Kidney (tissue), 14 donors: ENCODE measurements around the gene MYH7B. TPM values are rescaled to one million over a fixed set of nuclear protein-coding genes. Genes with fewer than 3 reads are reported as not detected.

ENCODE experiments used
- DNase-seq, 5 donors: peaks; one replicate each; pipeline ENCODE4 v3.0.0-alpha.2; 2013 to 2020
- FAIRE-seq: peaks from 2 replicates; lab custom pipeline; 2012; peaks lifted over from hg19 to GRCh38; lab: Jason Lieb, UNC
- H3K27ac ChIP-seq, 2 donors: one replicate each; pipeline ENCODE4 v1.7.0; 2013; ENCODE audit warnings: low read depth in 2 of 2, low read length in 2 of 2, inconsistent platforms in 1 of 2
- H3K27me3 ChIP-seq: one replicate; pipeline ENCODE4 v1.7.1; 2013; ENCODE audit warnings: low read length, inconsistent platforms; ENCODE audit not compliant: control insufficient read depth, insufficient read depth
- H3K36me3 ChIP-seq, 3 donors: one replicate each; pipeline versions ENCODE4 v1.7.0 to v1.7.1; 2013; ENCODE audit warnings: low read length in 3 of 3, control low read depth in 1 of 3, inconsistent platforms in 1 of 3; ENCODE audit not compliant: insufficient read depth in 3 of 3, control insufficient read depth in 2 of 3
- H3K4me1 ChIP-seq, 3 donors: one replicate each; pipeline versions ENCODE4 v1.7.0 to v1.7.1; 2013; ENCODE audit warnings: low read length in 3 of 3, inconsistent platforms in 1 of 3, low read depth in 1 of 3; ENCODE audit not compliant: control insufficient read depth in 2 of 3, insufficient read depth in 2 of 3
- H3K4me3 ChIP-seq, 3 donors: one replicate each; pipeline versions ENCODE4 v1.7.0 to v1.8.1; 2013; ENCODE audit warnings: low read length in 3 of 3, control low read depth in 1 of 3, inconsistent platforms in 1 of 3
- H3K9ac ChIP-seq, 3 donors: one replicate each; pipeline versions ENCODE4 v1.7.0 to v1.7.1; 2013; ENCODE audit warnings: low read length in 3 of 3, control low read depth in 1 of 3, inconsistent platforms in 1 of 3
- H3K9me3 ChIP-seq, 3 donors: one replicate each; pipeline versions ENCODE4 v1.7.0 to v1.7.1; 2013; ENCODE audit warnings: low read length in 3 of 3, control low read depth in 1 of 3, inconsistent platforms in 1 of 3; ENCODE audit not compliant: control insufficient read depth in 2 of 3, insufficient read depth in 1 of 3
- intact Hi-C: fragments of 100-400 bp; cut with DNase I; formaldehyde crosslinking; loops from one replicate; pipeline ENCODE4 v1.11.1; 2022
- polyA plus RNA-seq: library from polyadenylated mRNA; stranded (reverse); fragments of 350-450 nt; fragmentation: Illumina TruSeq; extraction: RNeasy Lipid Tissue Mini Kit (QIAGEN cat#74804); gene quantifications from one replicate; pipeline ENCODE4 v1.2.3, GENCODE V29; 2014; ENCODE audit warnings: low read depth, low replicate concordance; ENCODE audit not compliant: insufficient read depth
- total RNA-seq: library from RNA; stranded (reverse); fragmentation: NEBNext Ultra II Directional; extraction: Animal tissue kit (Norgen Biotek cat#: 25700); gene quantifications from one replicate; pipeline ENCODE4 v1.2.1, GENCODE V29; 2021
- TF ChIP-seq, protein P1 (sequence below): IDR thresholded peaks from 3 replicates; pipeline ENCODE4 v1.5.1; 2012; ENCODE audit warnings: mild to moderate bottlenecking, moderate library complexity, borderline replicate concordance; ENCODE audit not compliant: insufficient read depth; ENCODE audit errors: extremely low read depth
- donor health status: control.
- donor health status: control.
- donor health status: control.
- donor health status: control.
- donor health status: control.
- donor health status: DM: yes; HTN: yes; CAD: no.
- donor health status: Normal renal cell carcinoma (clear cell type).

MYH7B gene
- total and polyA plus RNA-seq, 2 donors from 2014 or later = 0.76 to 3.7 TPM

DNA sequence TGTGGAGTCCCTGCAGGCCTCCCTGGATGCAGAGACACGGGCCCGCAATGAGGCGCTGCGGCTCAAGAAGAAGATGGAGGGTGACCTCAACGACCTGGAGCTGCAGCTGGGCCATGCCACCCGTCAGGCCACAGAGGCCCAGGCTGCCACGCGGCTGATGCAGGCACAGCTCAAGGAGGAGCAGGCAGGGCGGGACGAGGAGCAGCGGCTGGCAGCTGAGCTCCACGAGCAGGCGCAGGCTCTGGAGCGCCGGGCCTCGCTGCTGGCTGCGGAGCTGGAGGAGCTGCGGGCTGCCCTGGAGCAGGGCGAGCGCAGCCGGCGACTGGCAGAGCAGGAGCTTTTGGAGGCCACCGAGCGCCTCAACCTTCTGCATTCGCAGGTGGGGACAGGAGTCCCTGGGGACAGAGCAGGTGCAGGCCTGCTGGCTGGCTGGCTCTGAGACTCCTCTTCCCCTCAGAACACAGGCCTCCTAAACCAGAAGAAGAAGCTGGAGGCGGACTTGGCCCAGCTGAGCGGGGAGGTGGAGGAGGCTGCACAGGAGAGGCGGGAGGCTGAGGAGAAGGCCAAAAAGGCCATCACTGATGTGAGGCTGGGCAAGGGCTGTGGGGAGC, 44.7 kb downstream of the MYH7B start:
- H3K4me1 ChIP-seq = peaks cover 0 to 3% (median 0%) of the 10 kb centered on the region in 3 donors
- no peak overlapping the region for H3K27ac ChIP-seq
- FAIRE-seq (no peak), DNase-seq (peak in 1 of 5 donors; percentile 67)
- intact Hi-C loops = no loop called here
- TF ChIP-seq, protein P1, sequence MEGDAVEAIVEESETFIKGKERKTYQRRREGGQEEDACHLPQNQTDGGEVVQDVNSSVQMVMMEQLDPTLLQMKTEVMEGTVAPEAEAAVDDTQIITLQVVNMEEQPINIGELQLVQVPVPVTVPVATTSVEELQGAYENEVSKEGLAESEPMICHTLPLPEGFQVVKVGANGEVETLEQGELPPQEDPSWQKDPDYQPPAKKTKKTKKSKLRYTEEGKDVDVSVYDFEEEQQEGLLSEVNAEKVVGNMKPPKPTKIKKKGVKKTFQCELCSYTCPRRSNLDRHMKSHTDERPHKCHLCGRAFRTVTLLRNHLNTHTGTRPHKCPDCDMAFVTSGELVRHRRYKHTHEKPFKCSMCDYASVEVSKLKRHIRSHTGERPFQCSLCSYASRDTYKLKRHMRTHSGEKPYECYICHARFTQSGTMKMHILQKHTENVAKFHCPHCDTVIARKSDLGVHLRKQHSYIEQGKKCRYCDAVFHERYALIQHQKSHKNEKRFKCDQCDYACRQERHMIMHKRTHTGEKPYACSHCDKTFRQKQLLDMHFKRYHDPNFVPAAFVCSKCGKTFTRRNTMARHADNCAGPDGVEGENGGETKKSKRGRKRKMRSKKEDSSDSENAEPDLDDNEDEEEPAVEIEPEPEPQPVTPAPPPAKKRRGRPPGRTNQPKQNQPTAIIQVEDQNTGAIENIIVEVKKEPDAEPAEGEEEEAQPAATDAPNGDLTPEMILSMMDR = no peak
- H3K4me3 ChIP-seq = no peak overlapping the region
- peaks cover 0 to 44% (median 33%) of the 10 kb centered on the region in 3 donors for H3K36me3 ChIP-seq
- H3K27me3 ChIP-seq = no peaks in the 10 kb centered on the region
- no peak overlapping the region for H3K9ac ChIP-seq
- H3K9me3 ChIP-seq = no peaks in the 10 kb centered on the region

- TF ChIP-seq, protein P1 = no peak
- intact Hi-C loops = no loop called here
Observed at GRCh38 chr20:35000922-35001595, 45.4 kb downstream of the MYH7B start.

GRCh38 chr20:35001596-35002362, 46.1 kb downstream of the MYH7B start:
- FAIRE-seq (no peak), DNase-seq (peak in 1 of 5 donors; percentile 59)
- Histone ChIP-seq H3K9me3 (no peaks in the 10 kb centered on the region), H3K4me3 (no peak overlapping the region), H3K4me1 (no peaks in the 10 kb centered on the region), H3K36me3 (peaks cover 0 to 49% (median 38%) of the 10 kb centered on the region in 3 donors), H3K9ac (no peak overlapping the region), H3K27ac (no peak overlapping the region), H3K27me3 (no peaks in the 10 kb centered on the region)
- TF ChIP-seq, protein P1 = no peak
- intact Hi-C loops = no loop called here

More at GRCh38 chr20:35000922-35001595, 45.4 kb downstream of the MYH7B start:
- no peaks in the 10 kb centered on the region for H3K9me3 ChIP-seq
- no peaks in the 10 kb centered on the region for H3K27me3 ChIP-seq
- DNase-seq = peak in 1 of 5 donors; percentile 75
- H3K4me1 ChIP-seq = no peaks in the 10 kb centered on the region
- H3K27ac ChIP-seq = no peak overlapping the region
- H3K9ac ChIP-seq = no peak overlapping the region
- FAIRE-seq = no peak
- H3K4me3 ChIP-seq = no peak overlapping the region
- peaks cover 0 to 43% (median 33%) of the 10 kb centered on the region in 3 donors for H3K36me3 ChIP-seq
